BLaER1 treated with 17β-estradiol and CSF1 and Interleukin-3, amounts not matched to agents 10 nM and 100 nM (cell line): Measurements from ENCODE around the gene DENND6A.
A peak's percentile ranks its signal among the peaks of the same experiment; 100 is the strongest.

Source experiments
- H3K27ac ChIP-seq, 11 experiments: shearing (Covaris generic); formaldehyde crosslinking; 2 replicates each; pipeline ENCODE4 v1.8.1; 2022
- H3K27me3 ChIP-seq, 11 experiments: shearing (Covaris generic); formaldehyde crosslinking; 2 replicates each; pipeline ENCODE4 v1.8.1; 2022
- H3K36me3 ChIP-seq, 11 experiments: shearing (Covaris generic); formaldehyde crosslinking; 2 replicates each; pipeline ENCODE4 v1.8.1; 2022
- H3K4me1 ChIP-seq, 10 experiments: shearing (Covaris generic); formaldehyde crosslinking; 2 replicates each; pipeline ENCODE4 v1.8.1; 2022
- H3K4me2 ChIP-seq, 11 experiments: shearing (Covaris generic); formaldehyde crosslinking; 2 replicates each; pipeline ENCODE4 v1.8.1; 2022
- H3K4me3 ChIP-seq, 10 experiments: shearing (Covaris generic); formaldehyde crosslinking; 2 replicates each; pipeline ENCODE4 v1.8.1; 2022
- H3K9ac ChIP-seq, 11 experiments: shearing (Covaris generic); formaldehyde crosslinking; 2 replicates each; pipeline ENCODE4 v1.8.1; 2022
- H3K9me3 ChIP-seq, 11 experiments: shearing (Covaris generic); formaldehyde crosslinking; replicated peaks in 1 of 11; 2 replicates each; pipeline ENCODE4 v1.8.1; 2022
- H4K20me1 ChIP-seq, 11 experiments: shearing (Covaris generic); formaldehyde crosslinking; 2 replicates each; pipeline ENCODE4 v1.8.1; 2022
- Cebpa-rat ChIP-seq, 11 experiments: shearing (Covaris generic); IDR thresholded peaks; 2 replicates each; pipeline ENCODE4 v1.8.1; 2022

DENND6A gene

DNA sequence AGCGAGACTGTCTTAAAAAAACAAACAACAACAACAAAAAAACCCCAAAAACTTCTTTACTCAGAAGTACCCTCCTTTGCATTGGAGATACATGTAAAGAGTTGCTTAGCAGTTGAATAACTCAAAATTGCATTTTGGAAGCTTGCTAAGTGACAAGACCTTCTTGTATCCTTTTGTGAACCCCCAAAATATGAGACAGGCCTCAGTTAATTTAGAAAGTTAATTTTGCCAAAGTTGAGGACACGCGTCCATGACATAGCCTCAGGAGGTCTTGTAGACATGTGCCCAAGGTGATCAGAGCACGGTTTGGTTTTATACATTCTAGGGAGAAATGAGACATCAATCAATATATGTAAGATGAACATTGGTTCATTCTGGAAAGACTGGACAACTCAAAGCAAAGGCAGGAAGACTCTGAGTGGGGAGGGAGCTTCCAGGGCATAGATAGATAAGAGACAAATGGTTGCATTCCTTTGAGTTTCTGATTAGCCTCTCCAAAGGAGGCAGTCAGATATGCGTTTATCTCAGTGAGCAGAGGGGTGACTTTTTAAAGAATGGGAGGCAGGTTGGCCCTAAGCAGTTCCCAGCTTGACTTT lies 94.0 kb downstream of the DENND6A start:
- no peak for TF ChIP-seq Cebpa-rat (IDR thresholded peaks at IDR 0.05)
- Histone ChIP-seq H3K9ac (peak overlapping the region; percentile 76 to 96 (median 87)), H3K27me3 (no peaks in the 10 kb centered on the region), H3K9me3 (no peaks in the 10 kb centered on the region), H3K4me1 (peaks cover 29 to 37% (median 34%) of the 10 kb centered on the region in 10 experiments), H3K27ac (peak overlapping the region; percentile 67 to 95 (median 89)), H3K4me2 (peak overlapping the region; percentile 78 to 99 (median 92)), H3K36me3 (peaks cover 5 to 38% (median 20%) of the 10 kb centered on the region in 11 experiments; a peak in 15 of 22 replicates), H4K20me1 (peaks cover 20 to 31% (median 27%) of the 10 kb centered on the region in 11 experiments), H3K4me3 (peak overlapping the region; percentile 65 to 96 (median 86))

GRCh38 chr3:57597127-57597923 lies 95.6 kb downstream of the DENND6A start, which contains the start of gene ARF4:
TSS of gene ARF4 (minus strand) at chr3:57597344. CDS start at chr3:57597140, 204 bp downstream.
- H3K9me3 ChIP-seq: no peaks in the 10 kb centered on the region
- peaks cover 36 to 46% (median 42%) of the 10 kb centered on the region in 11 experiments for H4K20me1 ChIP-seq
- H3K27ac ChIP-seq: peak within 1 kb of the TSS; percentile 88 to 97 (median 90)
- H3K4me1 ChIP-seq: peaks cover 31 to 51% (median 40%) of the 10 kb centered on the region in 10 experiments
- peak within 1 kb of the TSS; percentile 79 to 96 (median 86) for H3K4me3 ChIP-seq
- no peak for TF ChIP-seq Cebpa-rat (IDR thresholded peaks at IDR 0.05)
- H3K4me2 ChIP-seq: peak within 1 kb of the TSS; percentile 88 to 99 (median 93)
- H3K36me3 ChIP-seq: peaks cover 12 to 49% (median 29%) of the 10 kb centered on the region in 11 experiments; a peak in 21 of 22 replicates
- H3K9ac ChIP-seq: peak within 1 kb of the TSS; percentile 87 to 96 (median 92)
- H3K27me3 ChIP-seq: no peaks in the 10 kb centered on the region

DNA sequence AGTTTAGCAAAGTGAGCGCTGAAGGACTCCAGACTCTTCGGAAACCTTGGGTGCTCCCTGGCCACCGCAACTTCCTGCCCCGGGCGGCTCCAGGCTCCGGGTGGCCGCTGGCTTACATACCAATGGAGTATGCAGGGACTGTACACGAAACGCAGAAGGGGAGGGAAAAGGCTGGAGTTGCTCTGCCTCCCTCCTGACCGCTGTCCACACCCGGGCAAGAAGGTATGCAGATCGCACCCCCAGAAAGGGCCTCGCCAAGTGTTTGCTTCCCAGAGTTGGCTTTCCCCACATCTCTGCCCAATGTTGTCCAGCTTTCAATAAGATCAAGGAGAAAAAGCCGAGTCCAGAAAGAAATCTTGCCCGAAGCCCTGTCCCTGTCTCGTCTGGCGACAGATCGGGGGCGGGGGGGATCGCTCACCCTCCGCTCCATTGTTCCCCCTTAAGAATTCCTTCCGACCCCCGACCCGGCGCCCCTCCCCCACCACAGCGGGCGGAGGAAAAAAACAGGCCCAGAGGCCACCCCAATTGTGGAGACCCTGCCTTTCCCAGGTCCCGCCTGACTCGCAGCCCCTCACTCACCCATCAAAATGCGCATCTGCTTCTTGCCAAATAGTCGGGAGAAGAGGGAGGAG lies 96.3 kb downstream of the DENND6A start:
- no peaks in the 10 kb centered on the region for H3K9me3 ChIP-seq
- peaks cover 31 to 55% (median 40%) of the 10 kb centered on the region in 10 experiments for H3K4me1 ChIP-seq
- peak overlapping the region; percentile 87 to 96 (median 92) for H3K9ac ChIP-seq
- H3K4me2 ChIP-seq: peak overlapping the region; percentile 84 to 97 (median 91)
- H3K27me3 ChIP-seq: no peaks in the 10 kb centered on the region
- H3K4me3 ChIP-seq: peak overlapping the region; percentile 79 to 96 (median 86)
- peak overlapping the region; percentile 88 to 97 (median 90) for H3K27ac ChIP-seq
- H4K20me1 ChIP-seq: peaks cover 43 to 54% (median 49%) of the 10 kb centered on the region in 11 experiments
- peaks cover 11 to 49% (median 28%) of the 10 kb centered on the region in 11 experiments for H3K36me3 ChIP-seq
- no peak for TF ChIP-seq Cebpa-rat (IDR thresholded peaks at IDR 0.05)

DNA sequence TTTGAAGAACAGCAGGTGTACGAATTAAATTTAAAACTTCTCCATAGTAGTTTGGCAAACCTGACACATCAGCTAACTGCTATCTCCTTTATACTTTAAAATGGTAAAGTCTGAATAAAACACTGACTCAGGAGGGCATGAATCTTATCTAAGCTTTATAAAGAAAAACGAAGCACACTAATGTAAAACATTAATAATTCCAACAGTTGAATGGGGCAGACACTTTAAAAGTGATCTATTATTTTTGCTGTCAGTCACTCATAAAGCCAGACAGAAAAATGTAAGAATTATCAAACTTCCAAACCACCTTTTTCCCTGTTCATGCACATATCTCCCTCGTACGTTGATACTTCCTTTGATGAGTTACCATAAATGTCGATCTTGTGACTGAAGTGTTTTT lies 98.3 kb downstream of the DENND6A start:
- H3K27ac ChIP-seq: no peak overlapping the region
- peak overlapping the region in 9 of 10 experiments; percentile 79 to 94 (median 86); a peak in 12 of 20 replicates for H3K4me3 ChIP-seq
- no peaks in the 10 kb centered on the region for H3K27me3 ChIP-seq
- H3K4me2 ChIP-seq: peak overlapping the region; percentile 84 to 97 (median 91)
- peaks cover 23 to 59% (median 38%) of the 10 kb centered on the region in 11 experiments for H3K36me3 ChIP-seq
- peaks cover 61 to 74% (median 70%) of the 10 kb centered on the region in 11 experiments for H4K20me1 ChIP-seq
- TF ChIP-seq Cebpa-rat (IDR thresholded peaks at IDR 0.05): no peak
- peak overlapping the region in 9 of 11 experiments; percentile 87 to 96 (median 93); a peak in 13 of 22 replicates for H3K9ac ChIP-seq
- H3K9me3 ChIP-seq: no peaks in the 10 kb centered on the region
- peaks cover 31 to 49% (median 39%) of the 10 kb centered on the region in 10 experiments for H3K4me1 ChIP-seq

DNA sequence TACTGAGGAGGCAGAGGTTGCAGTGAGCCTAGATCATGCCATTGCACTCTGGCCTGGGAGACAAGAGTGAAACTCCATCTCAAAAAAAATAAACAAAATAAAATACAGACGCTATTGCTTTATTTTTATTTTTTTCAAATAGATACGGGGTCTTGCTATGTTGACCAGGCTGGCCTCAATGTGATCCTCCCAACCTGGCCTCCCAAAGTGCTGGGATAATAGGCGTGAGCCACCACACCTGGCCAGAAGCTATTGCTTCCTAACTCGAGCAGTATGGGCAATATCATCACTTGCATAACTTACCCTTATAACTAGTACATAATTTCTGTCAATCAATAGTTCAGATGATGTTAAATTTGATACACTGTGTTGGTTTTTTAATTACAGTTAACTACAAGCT lies 98.7 kb downstream of the DENND6A start:
- Histone ChIP-seq H4K20me1 (peaks cover 65 to 78% (median 74%) of the 10 kb centered on the region in 11 experiments), H3K27ac (no peak overlapping the region), H3K9me3 (no peaks in the 10 kb centered on the region), H3K27me3 (no peaks in the 10 kb centered on the region), H3K9ac (peak overlapping the region in 5 of 11 experiments; percentile 92 to 96 (median 95); a peak in 7 of 22 replicates), H3K4me1 (peaks cover 28 to 44% (median 35%) of the 10 kb centered on the region in 10 experiments), H3K4me2 (peak overlapping the region; percentile 84 to 97 (median 91); a peak in 21 of 22 replicates), H3K36me3 (peaks cover 28 to 63% (median 42%) of the 10 kb centered on the region in 11 experiments), H3K4me3 (peak overlapping the region in 4 of 10 experiments; percentile 79 to 87 (median 86); a peak in 5 of 20 replicates)
- no peak for TF ChIP-seq Cebpa-rat (IDR thresholded peaks at IDR 0.05)

GRCh38 chr3:57592306-57592705 lies 100.6 kb downstream of the DENND6A start:
- Histone ChIP-seq H3K27me3 (no peaks in the 10 kb centered on the region), H3K4me3 (no peak overlapping the region), H3K27ac (no peak overlapping the region), H3K9me3 (no peaks in the 10 kb centered on the region), H4K20me1 (peaks cover 83 to 97% (median 92%) of the 10 kb centered on the region in 11 experiments), H3K9ac (no peak overlapping the region), H3K4me2 (peak overlapping the region in 3 of 11 experiments; percentile 24 to 87 (median 31); a peak in 2 of 22 replicates), H3K36me3 (peaks cover 30 to 80% (median 53%) of the 10 kb centered on the region in 11 experiments), H3K4me1 (peaks cover 20 to 49% (median 25%) of the 10 kb centered on the region in 10 experiments)
- TF ChIP-seq Cebpa-rat (IDR thresholded peaks at IDR 0.05): no peak

DNA sequence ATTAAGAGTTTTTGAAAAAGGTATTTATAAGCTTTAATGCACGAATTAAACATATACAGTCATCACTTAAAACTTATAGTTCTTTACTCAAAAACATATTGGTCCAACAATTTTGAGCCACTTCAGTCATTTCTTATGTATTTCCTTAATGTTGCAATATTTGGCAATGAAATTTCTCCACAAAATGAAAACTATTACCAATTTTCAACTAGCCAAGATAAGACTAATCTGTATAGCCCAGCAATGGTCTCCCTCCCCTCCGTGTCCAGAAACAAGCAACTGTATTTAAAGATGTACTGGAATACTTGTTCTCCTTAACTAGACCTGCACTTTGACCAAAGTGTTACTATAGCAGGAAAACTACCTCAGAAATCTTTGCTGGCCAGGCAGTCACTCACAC lies 105.0 kb downstream of the DENND6A start:
- peak overlapping the region in 1 of 11 experiments; percentile 19; a peak in 2 of 22 replicates for H3K4me2 ChIP-seq

DNA sequence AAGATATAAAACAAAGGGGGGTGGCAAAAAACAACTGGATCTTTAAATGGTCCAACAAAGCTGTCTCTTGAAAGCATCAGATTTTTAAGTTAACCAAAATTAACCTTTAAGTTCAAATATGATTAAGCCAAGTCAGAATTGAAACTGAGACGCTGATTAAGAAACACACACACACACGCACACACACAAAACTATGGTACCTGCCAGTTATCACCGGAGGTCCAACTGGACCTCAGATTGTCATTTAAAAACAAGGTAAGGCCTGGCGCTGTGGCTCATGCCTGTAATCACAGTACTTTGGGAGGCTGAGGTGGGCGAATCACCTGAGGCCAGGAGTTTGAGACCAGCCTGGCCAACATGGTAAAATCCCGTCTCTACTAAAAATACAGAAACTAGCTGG lies 106.1 kb downstream of the DENND6A start:
- H4K20me1 ChIP-seq: peaks cover 90 to 100% (median 99%) of the 10 kb centered on the region in 11 experiments

More for the DNA sequence above, 105.0 kb downstream of the DENND6A start:
- H4K20me1 ChIP-seq: peaks cover 90 to 100% (median 99%) of the 10 kb centered on the region in 11 experiments
- H3K4me1 ChIP-seq: peaks cover 4 to 25% (median 8%) of the 10 kb centered on the region in 10 experiments; a peak in 19 of 20 replicates
- H3K9ac ChIP-seq: no peak overlapping the region
- H3K36me3 ChIP-seq: peaks cover 60 to 90% (median 75%) of the 10 kb centered on the region in 11 experiments
- no peak overlapping the region for H3K4me3 ChIP-seq
- no peak overlapping the region for H3K27ac ChIP-seq
- H3K27me3 ChIP-seq: no peaks in the 10 kb centered on the region
- TF ChIP-seq Cebpa-rat (IDR thresholded peaks at IDR 0.05): no peak
- H3K9me3 ChIP-seq: no peaks in the 10 kb centered on the region

More for the DNA sequence above, 106.1 kb downstream of the DENND6A start:
- Histone ChIP-seq H3K9ac (no peak overlapping the region), H3K9me3 (no peaks in the 10 kb centered on the region), H3K27me3 (no peaks in the 10 kb centered on the region), H3K4me2 (no peak overlapping the region), H3K27ac (no peak overlapping the region), H3K4me3 (no peak overlapping the region), H3K36me3 (peaks cover 62 to 90% (median 74%) of the 10 kb centered on the region in 11 experiments), H3K4me1 (peaks cover 8 to 17% (median 11%) of the 10 kb centered on the region in 10 experiments; a peak in 18 of 20 replicates)
- TF ChIP-seq Cebpa-rat (IDR thresholded peaks at IDR 0.05): no peak
